AG04450 (cell line): Measurements from ENCODE around the gene PEX12. TPM values are rescaled to one million over a fixed set of nuclear protein-coding genes. Genes with fewer than 3 reads are reported as not detected.
A peak's percentile ranks its signal among the peaks of the same experiment; 100 is the strongest.

Source experiments
- CTCF ChIA-PET: fragments of 300-600, 350-600 bp; formaldehyde crosslinking; extraction: SDS; loops from one replicate; lab custom pipeline; 2022; ENCODE audit warnings: antibody characterized with exemption, inconsistent platforms; lab: Charles Lee
- POLR2A ChIA-PET: fragments of 350-600 bp; formaldehyde crosslinking; extraction: SDS; loops from one replicate; lab custom pipeline; 2021; ENCODE audit warnings: antibody characterized with exemption, inconsistent platforms; lab: Yijun Ruan, JAX
- DNase-seq: peaks from one replicate; pipeline ENCODE4 v3.0.0-alpha.2; 2011; ENCODE audit warnings: low read depth, low spot score
- H3K27ac ChIP-seq: one replicate; pipeline ENCODE4 v1.5.1; 2012; ENCODE audit warnings: low read depth, low read length, control low read depth
- H3K27me3 ChIP-seq: one replicate; pipeline ENCODE4 v1.6.0; 2012; ENCODE audit warnings: low read length; ENCODE audit not compliant: control insufficient read depth, insufficient read depth
- H3K4me3 ChIP-seq: 2 replicates; pipeline ENCODE4 v1.5.1; 2011; ENCODE audit warnings: mild to moderate bottlenecking, low read depth, low read length, control low read depth
- H3K9me3 ChIP-seq: 2 replicates; pipeline ENCODE4 v1.5.1; 2012; ENCODE audit warnings: low read length; ENCODE audit not compliant: control insufficient read depth, insufficient read depth
- CTCF ChIP-seq: IDR thresholded peaks from 2 replicates; pipeline ENCODE4 v1.5.1; 2011; ENCODE audit warnings: low read depth, low read length, control low read depth, inconsistent platforms
- polyA plus RNA-seq: library from polyadenylated mRNA; depleted of rRNA; stranded (reverse); fragments of >200 nt; gene quantifications from 2 replicates; pipeline ENCODE4 v1.2.3, GENCODE V29; 2011

Gene PEX12
- polyA plus RNA-seq, 1 experiment = 10.2 TPM

DNA sequence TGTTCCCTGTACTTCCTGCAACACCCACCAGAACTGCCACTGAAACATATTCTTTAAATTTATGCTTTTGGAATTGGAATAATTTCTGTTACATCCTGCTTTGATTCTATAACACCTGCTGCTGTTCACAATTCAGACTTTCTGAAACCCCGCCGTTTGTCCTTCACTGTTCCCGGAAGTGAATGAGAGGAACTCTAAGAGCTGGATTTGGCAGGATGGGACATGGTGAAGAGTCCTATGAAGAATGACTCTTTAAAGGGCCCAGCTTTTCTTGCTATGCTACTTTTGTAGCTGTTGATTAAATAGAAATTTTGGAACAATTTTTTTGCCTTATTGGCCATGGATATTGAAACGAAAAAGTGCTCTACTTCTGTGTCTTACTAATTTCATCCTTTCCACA is 17.7 kb upstream of the PEX12 start:
- ChIA-PET CTCF (interaction anchor here (0.7 to 2.1 kb wide), 3 partner anchors 17 to 245 kb away, joined by 3 to 11 read pairs (median 5); no protein-coding TSS in a partner anchor), POLR2A (interaction anchor here (0.6 kb wide), 1 partner anchor 11 kb away, joined by 3 read pairs; no protein-coding TSS in a partner anchor)
- Histone ChIP-seq H3K4me3 (no peak overlapping the region), H3K27ac (no peak overlapping the region), H3K27me3 (no peaks in the 10 kb centered on the region), H3K9me3 (no peaks in the 10 kb centered on the region)
- no peak for DNase-seq
- TF ChIP-seq CTCF = no peak

- ChIA-PET CTCF (interaction anchor here (1.0 to 4.1 kb wide), 6 partner anchors 25 to 276 kb away, joined by 3 to 21 read pairs (median 7); no protein-coding TSS in a partner anchor), POLR2A (interaction anchor here (2.2 to 3.3 kb wide), 2 partner anchors 10 to 19 kb away, joined by 9 to 15 read pairs; partner anchors contain the start of gene PEX12)
- Histone ChIP-seq H3K4me3 (peak overlapping the region; percentile 99), H3K9me3 (no peaks in the 10 kb centered on the region), H3K27ac (no peak overlapping the region), H3K27me3 (peaks cover 2% of the 10 kb centered on the region)
- no peak for TF ChIP-seq CTCF
- DNase-seq = no peak
Measured at GRCh38 chr17:35588196-35588920, 10.0 kb upstream of the PEX12 start.

DNA sequence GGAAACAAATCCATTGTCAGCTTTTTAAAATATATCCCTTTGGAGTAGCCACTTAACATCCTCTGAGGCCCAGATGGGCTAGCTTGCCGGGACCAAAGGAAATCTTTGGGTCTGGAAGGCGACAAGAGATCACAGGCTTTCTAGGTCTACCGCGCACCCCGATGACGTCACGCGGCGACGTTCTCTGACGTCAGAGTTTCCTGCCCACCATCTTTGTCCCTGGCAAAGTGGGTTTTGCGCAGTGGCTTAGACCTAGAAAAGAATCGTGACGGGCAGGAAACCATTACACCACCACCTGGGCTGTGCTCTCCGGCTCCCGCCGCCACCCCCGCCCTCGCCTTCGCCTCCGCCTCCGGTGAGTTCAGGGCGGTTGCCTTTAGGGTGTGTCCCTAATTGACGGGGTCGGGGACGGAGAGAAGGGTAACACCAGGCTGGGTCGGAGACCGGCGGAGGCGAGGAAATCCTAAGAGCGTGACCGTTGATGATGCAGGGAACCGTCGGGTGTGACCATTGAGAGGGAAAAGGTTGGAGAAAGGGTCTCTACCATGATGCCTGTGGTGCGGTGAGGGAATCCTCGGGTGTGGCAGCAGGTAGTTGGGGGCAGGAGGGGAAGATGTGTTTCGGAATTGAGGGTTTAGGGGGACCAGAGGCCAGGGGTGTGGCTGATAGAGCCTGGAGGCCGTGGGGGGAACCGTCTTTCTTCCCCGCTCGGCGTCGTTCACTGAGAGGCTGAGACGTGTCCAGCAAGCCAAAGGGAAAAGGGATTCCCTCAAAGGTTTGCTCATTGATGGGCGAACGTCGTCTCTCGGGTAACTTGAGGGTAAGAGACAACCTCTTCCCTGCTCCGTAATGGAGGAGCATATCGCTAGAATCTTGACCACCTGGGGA is 8.9 kb upstream of the PEX12 start, which contains the start of gene AP2B1:
AP2B1 (plus strand) TSS at position 249 of the 888 bp plus-strand sequence. CDS start 6,709 bp downstream, outside the sequence.
- TF ChIP-seq CTCF = no peak
- H3K9me3 ChIP-seq = no peaks in the 10 kb centered on the region
- H3K27me3 ChIP-seq = peaks cover 2% of the 10 kb centered on the region
- ChIA-PET CTCF (interaction anchor here (0.7 to 4.1 kb wide), 2 partner anchors 26 to 160 kb away, joined by 3 to 21 read pairs; no protein-coding TSS in a partner anchor), POLR2A (interaction anchor here (0.5 to 3.3 kb wide), 5 partner anchors 9 to 303 kb away, joined by 4 to 10 read pairs (median 9); partner anchors contain the start of genes PEX12 and TAF15)
- DNase-seq = peak; percentile 92
- peak within 1 kb of the TSS; percentile 99 for H3K4me3 ChIP-seq
- peak within 1 kb of the TSS; percentile 97 for H3K27ac ChIP-seq

DNA sequence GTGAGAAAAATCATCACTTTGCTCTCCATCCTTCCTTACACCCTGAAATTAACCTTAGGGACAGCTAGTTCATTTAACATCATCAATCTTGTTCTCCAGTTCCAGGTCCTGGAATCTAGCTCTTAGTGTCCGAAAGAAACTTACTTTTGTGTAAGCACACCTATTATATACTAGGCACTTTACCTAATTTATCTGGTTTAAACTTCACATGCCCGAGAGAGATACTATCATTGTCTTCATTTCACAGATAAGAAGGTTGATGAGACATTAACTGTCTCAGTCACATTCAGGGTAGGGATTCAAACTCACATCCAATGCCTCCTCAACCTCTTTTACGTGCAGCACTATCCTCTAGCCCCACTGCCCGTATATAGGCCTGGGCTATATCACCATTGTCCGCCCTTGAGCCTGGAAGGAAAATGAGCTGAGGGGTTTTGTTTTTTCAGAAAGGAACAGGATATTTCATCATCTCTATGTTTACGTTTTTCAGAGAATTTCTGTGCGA is 8.2 kb upstream of the PEX12 start:
- TF ChIP-seq CTCF = no peak
- POLR2A ChIA-PET = interaction anchor here (0.5 to 1.8 kb wide), 4 partner anchors 8 to 303 kb away, joined by 4 to 10 read pairs (median 9); partner anchors contain the start of genes PEX12 and TAF15

More for the DNA sequence above, 8.2 kb upstream of the PEX12 start:
- CTCF ChIA-PET = interaction anchor here (0.7 kb wide), 1 partner anchor 27 kb away, joined by 3 read pairs; no protein-coding TSS in a partner anchor
- no peaks in the 10 kb centered on the region for H3K9me3 ChIP-seq
- H3K27me3 ChIP-seq = peaks cover 2% of the 10 kb centered on the region
- H3K27ac ChIP-seq = peak overlapping the region; percentile 97
- no peak for DNase-seq
- peak overlapping the region; percentile 99 for H3K4me3 ChIP-seq
